GM18870 (cell line): Measurements from ENCODE around the gene ACSS1.
A peak's percentile ranks its signal among the peaks of the same experiment; 100 is the strongest.

Experiments used
- ATAC-seq: cut with Tn5 transposase; IDR thresholded peaks from one replicate; pipeline ENCODE4 v1.9.1; 2021; ENCODE audit warnings: moderate library complexity; ENCODE audit not compliant: unreplicated experiment

ACSS1 gene

DNA sequence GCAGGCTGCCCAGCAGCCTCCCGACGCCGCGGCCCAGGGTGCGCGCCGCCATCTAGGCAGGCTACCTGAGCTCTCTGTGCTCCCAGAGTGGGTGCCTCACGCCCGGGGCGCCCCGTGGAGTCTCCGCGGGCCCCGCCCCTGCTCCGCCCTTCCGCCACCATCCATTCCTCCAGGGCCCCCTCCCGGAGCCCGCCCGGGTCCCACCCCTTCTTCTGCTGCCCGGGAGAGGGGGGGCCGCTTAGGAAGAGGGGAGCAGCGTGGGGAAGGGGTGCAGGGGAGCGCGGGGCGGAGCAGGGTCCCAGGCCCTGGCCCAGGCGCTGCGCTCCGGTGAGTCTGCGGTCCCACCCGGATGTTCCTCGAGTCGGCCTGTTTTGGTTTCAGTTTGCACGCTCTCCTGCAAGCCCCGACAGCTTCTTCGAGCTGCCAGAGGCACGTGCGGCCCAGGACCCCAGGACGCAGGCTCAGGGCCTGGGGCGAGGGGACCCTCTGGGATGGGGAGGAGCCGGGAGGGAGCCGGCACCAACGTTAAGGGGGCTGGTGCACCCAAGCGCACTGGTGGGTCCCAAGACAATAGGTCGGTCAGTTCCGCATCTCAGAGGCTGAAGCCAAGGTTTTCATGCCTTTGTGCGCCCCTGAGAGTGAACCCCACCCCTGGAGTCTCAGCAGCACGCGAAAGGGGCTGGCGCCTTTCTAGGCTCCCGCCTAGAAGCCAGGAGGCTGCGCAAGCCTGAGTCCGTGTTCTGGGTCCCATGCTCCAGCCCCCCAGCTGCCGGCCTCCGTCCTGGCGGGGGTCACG lies at the start of gene ACSS1:
Gene ACSS1, minus strand, starts transcription at position 89 of the 796 bp plus-strand sequence. Its CDS starts 37 bp downstream, at position 52.
- ATAC-seq, result peak; percentile 49

DNA sequence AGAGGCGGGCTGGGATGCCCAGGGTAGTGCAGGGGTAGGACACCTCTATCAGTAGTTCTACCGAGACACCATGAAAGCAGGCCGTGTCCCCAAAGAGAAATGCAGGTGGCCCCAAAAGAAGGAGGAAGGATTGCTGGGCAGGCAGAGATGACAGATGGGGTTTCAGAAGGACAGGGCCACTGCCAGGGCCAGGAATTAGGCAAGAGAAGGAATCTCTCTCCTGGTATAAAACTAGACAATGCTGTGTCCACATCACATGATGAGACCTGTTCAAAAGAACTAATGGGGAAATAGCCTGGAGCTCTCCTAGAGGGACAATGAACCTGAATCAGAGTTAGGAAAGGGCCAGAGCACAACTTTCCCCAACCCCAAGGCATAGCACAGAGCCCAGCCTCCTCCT lies 45.6 kb upstream of the ACSS1 start:
- no peak for ATAC-seq

DNA sequence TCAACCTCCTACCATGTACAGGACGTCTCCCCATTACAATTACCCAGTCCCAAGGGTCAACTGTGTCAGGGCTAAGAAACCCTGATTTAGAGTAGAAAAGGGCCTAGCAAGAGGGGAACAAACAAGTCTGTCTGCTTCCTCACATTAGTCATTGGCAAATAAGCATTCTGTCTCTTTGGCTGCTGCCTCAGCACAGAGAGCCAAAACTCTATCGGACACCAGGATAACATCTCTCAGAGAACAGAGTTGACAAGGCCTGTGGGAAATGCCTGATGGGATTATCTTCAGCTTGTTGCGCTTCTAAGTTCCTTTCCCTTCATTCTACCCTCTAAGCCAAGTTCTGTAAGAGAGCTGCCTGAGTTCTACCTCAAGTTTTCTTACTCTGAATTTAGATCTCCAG lies 43.0 kb upstream of the ACSS1 start:
- no peak for ATAC-seq

DNA sequence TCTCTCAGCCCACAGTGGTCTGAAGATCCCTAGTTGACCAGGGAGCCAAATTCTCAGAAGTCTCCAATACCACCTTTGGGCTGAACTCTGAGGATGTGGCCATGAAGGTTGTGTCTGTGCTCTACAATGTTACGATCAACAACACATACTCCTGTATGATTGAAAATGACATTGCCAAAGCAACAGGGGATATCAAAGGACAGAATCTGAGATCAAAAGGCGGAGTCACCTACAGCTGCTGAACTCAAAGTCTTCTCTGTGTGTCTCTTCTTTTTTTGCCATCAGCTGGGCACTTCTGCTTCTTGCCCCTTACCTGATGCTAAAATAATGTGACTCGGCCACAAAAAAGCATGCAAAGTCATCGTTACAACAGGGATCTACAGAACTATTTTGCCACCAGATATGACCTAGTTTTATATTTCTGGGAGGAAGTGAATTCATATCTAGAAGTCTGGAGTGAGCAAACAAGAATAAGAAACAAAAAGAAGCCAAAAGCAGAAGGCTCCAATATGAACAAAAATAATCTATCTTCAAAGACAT lies 41.7 kb upstream of the ACSS1 start:
- no peak for ATAC-seq

DNA sequence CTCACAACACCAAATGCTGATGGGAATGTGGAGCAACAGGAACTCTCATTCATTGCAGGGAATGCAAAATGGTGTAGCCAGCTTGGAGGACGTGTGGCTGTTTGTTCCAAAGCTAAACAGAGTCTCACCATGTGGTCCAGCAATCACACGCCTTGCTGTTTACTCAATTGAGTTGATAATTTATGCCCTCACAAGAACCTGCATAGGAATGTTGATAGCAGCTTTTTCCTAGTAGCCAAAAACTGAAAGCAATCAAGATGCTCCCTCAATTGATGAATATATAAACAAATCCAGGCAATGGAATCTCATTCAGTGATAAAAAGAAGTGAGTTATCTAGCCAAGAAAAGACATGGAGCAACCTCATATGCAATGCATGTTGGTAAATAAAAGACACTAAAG lies 39.6 kb upstream of the ACSS1 start:
- ATAC-seq, result no peak

DNA sequence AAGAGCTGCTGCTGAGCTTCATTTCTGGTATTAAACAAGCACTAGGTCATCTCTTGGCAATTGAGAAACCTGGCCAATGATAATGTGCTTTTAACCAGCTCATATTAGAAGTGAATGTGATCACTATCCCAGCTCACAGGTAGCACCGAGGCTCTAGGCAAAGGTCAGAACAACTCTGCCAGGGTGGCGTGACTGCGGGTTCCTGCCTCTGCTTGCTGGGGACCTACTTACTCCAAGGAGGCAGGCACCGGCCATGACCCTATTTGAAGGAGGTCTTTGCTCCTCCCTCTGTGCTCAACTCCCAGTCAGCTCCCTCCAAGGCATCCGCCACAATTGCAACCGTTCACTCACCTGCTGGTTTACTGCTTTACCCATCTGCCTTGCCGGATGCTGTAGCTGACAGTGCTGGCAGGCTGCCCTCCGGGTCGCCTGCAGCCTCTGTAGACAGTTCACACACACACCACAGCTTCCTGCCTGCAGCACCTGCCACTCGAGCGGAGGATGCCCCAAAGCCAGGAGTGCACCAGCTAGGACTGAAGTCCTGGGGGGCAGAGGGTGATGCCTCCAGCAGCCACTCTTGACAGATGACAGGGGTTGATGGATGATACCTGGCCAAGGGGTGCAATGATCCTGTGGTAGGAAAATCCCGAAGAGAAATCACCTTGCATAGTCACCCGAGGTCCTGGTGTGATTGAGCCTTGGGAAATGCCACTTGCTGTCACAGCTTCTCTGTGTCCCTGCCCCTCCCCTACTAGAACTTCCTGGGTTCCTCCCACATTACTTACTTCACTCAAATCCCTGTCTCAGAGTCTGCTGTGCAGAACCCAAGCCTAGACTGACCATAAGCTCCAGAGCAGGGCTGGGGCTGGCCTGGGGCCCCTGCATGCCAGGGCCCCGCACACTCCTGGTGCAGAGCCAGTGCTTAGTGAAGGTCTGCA lies 32.8 kb upstream of the ACSS1 start:
- no peak for ATAC-seq

DNA sequence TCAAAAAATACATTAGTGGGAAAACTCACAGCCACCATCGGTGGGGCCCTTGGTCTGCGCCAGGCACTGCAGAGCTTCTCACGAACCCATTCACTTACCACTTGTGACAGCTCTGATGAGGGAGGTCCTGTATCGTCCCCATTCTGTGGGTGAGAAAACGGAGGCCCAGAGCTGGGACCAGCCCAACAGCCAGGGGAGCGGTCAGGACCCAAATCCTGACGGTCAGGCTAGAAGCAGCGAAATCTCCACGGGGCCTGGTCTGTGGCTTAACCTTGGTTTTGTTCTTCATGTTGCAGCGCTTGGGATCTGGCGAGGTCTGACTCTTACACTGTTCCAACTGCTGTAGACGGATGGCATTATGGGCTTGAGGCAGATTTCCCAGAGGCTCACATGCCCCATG lies 31.7 kb upstream of the ACSS1 start:
- no peak for ATAC-seq

DNA sequence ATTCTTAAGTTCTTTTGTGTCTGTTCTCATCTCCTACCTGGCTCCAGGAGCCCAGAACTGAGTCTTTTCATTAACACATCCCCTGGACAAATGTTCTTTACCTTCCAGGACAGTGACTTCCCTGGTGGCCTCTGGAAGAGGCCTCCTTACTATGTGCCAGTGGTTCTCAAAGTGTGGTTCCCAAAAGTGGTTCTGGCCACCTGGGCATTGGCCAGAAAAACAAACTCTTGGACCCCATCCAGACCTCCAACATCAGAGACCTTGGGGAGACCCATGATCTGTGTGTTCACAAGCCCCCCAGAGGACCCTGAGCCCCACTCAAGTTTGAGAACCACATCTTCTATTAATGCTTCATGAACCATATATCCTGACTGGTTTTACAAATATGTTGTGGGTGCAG lies 31.2 kb upstream of the ACSS1 start:
- ATAC-seq, result no peak

DNA sequence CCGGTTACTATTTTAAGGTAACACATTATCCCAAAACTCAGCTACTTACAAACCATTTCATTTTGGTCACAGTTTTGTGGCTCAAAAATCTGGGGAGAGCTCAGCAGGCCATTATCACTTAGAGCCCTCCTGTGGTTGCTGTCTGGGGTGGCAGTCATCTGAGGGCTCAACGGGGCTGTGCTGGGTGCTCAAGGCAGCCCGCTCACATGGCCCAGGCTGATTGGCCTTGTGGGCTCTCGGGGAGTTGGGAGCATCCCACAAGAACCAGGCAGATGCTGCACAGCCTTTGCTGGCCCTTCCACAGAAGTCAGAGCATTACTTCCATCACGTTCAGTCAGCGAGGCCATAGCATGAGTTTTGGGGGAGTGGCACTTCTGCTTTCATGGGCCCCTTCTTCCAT lies 30.3 kb upstream of the ACSS1 start:
- no peak for ATAC-seq

DNA sequence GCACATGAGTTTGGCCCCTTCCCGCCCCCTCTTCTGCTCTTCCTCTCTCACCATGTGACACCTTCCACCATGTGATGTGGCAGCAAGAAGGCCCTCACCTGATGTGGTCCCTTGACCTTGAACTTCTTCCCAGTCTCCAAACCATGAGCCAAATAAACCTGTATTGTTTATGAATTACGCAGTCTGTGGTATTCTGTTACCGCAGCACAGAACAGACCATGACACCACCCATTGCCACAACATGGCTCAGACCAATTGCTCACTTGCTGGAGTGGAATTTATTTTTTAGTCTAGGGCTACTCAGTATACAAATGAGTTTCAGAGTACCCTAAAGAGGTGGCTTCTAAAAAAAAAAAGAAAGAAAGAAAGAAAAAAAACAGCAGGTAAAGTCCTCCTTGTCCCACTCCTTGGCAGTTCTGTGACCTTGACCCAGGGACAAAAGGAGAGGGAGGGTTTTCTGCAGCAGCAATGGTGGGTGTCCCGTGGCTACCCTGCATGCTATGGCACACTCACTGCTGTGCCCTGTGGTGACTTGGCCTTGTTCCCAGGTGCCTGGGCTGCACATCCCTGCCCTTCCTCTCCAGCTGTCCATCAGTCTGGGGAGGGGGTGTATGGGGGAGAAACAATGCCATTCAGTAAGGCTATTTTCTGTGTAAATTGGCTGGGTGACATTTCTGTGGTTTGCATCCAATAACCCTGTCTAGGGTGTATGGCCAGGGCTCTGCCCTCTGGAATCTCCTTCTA lies 29.4 kb upstream of the ACSS1 start:
- ATAC-seq, result no peak

DNA sequence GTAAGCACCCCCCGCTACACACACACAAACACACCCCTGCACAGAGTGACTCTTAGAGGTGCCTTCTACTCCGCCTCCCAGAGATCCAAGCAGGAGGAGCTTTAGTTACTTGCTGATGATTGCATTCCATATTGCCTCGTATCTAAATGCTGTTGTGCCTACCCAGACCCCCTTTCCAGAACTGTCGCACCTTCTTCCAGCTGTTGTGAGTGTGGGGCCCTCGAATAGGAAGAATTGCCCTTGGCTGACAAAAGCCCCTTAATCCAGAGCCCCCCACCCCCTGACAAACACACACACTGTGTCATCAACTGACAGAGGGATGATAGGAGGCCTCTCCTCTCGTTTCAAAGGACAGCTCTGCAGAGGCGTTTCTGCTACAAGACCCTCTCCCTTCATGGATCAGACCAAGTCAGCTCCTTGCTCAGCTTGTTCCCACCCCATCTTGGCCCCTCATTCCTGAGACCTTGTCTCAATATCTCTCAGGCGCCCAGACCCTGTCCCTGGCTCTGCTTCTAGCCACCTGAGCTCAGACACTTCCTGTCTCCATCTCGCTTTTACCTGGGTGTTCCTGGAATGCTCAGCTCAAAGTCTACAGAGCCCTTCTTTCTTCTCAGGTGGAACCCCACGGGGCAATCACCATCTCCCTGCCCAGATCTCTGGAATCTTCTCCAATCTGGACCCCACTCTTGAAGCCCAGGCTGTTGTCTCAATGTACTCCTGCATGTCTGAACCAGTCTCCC lies 28.0 kb upstream of the ACSS1 start:
- ATAC-seq, result no peak

DNA sequence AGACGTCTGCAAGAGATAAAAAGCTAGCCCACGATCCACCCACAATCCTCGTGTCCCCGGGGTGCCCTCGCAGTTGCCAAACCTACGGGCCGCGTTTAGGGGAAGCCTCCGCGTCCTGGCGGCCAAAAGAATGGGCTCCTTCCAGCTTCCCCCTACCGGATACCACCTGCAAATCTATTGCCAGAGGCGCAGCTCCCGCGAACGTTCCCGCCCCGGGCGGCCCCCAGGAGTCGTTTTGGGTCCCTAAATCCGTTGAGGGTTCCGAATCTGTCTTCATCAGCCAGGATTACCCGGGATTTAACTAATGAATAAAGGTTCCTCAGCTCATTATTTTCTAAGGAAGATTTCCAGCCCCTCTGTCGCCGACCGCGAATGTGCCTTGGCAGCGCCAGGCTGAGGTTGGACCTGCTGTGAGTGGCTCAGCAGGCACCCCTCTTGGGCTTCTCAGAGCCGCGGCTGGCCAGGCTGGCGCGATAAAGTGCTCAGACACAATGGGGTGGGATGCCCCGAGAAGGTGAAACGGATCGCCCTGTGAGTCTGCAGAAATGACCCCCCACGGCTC lies 26.8 kb upstream of the ACSS1 start:
- ATAC-seq, result no peak

DNA sequence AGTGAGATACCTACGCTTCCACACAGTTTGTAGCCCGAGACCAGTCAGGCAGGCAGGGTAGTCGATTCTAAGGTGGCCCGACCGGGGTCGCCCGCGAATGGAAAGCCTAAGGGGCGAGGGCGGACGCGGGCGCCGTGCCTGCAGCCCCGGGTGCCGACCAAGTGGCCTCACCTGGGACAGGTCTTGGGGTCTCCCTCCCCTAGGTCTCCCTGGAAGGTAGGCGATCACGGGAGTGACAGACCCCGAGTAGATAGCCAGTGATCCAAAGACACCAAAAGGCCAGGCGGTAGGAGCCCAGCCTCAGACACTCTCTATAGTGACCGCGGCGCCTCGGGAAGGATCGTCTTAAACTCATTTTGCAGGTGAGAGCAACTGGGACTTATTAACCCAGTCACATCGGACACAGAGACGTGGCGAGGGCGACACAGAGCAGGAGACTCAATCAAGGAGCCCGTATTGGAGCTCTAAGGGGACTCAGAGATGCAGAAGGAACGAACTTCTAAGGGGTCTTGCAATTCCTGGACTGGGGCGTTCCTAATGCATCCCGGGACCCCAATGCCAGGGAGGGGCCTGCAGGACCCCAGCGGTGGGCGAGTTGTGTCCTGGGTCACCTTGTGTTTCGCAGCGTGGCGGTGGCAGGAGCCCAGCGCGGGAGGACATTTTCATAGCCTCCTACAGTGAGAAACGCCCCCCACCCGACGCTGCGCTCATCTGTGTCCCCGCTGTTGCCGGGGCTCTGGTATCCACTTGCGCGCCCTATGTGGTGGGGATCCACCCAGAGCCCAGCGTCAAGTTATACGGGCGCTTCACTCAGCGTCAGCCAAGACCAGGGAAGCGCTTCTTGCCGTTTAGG lies 26.1 kb upstream of the ACSS1 start:
- no peak for ATAC-seq

DNA sequence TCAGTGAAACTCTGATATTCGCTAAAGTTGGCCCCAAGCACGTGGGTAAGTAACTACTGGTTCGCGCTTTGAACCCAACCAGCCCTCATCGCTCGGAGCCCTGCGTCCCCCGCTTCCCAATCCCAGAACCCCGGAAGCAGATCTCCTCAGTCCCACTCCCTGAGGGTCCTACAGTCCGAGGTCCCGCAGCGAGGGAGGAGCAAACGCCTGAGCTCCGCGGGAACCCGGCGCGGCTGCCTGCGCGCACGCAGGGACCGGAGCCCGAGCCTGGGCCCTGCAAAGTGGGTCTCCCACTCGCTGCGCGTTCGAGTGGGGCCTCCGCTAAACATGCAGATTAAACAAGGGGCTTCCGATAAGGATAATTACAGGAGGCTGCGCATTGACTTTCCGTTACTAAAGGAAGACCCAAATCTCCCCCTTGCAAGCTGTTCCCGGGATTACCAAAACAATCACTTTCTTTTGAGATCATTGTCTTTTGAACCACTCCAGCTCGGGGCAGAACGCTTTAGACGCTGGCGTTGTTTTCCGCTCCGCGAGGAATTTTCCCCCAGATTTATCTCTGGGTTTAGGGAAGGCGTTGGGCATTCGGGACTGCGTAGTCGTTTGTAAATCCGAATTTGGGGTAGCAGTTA lies 25.3 kb upstream of the ACSS1 start:
- no peak for ATAC-seq

DNA sequence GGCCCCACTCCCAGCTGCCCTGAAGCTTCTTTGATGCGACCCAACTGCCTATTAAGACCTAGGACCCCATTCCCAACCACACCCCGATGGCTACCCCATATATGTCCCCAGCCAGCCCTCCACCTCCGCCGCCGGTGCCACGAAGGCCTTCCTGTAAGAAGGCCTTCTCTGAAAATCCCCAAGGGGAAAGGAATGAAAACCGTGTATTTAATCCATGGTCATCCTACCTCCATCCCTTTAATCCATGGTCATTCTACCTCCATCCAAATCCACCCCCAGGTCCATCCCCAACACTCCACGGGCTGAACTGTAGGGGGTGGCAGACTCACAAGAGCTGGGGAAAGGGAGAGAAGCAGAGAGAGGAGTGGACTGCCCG lies 24.5 kb upstream of the ACSS1 start:
- ATAC-seq, result no peak

DNA sequence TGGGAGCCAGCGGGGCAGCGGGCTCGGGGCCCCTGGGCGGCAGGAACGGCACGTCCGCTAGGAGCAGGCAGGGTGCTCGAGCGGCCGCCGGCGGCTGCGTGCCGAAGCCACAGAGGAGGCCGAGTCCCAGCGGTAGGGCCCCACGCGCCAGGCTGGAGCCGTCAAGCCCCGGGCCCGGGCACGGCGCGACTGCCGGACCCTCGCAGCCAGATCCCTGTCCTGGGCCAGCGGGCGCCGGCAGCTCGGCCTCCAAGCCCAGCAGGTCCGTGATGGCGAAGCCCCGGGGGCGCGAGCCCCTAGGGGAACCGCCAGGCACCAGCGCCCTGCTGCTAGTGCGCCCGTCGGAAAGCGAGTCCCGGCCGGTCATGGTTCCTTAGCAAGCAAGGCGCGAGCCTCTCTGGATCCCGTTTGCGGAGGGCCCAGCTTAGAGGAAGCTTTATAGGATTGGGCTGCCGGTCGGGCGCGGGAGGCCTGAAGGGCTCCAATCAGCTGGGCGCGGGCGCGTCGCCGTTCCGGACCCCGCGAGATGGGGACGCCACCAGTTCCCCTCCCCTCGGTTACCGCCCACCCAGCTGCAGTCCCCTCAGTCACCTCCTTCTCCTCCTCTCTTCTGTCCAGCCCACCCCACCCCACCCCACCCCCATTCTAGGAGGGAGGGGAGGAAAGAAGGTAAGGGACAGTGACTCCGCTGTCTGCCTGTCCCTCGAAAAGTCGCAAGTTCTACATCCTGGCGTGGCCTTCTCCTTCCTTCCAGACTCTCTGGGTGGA lies 24.0 kb upstream of the ACSS1 start, which contains the start of gene VSX1:
Gene VSX1, minus strand, starts transcription at position 412 of the 768 bp plus-strand sequence. Its CDS starts 45 bp downstream, at position 367.
- ATAC-seq, result no peak

DNA sequence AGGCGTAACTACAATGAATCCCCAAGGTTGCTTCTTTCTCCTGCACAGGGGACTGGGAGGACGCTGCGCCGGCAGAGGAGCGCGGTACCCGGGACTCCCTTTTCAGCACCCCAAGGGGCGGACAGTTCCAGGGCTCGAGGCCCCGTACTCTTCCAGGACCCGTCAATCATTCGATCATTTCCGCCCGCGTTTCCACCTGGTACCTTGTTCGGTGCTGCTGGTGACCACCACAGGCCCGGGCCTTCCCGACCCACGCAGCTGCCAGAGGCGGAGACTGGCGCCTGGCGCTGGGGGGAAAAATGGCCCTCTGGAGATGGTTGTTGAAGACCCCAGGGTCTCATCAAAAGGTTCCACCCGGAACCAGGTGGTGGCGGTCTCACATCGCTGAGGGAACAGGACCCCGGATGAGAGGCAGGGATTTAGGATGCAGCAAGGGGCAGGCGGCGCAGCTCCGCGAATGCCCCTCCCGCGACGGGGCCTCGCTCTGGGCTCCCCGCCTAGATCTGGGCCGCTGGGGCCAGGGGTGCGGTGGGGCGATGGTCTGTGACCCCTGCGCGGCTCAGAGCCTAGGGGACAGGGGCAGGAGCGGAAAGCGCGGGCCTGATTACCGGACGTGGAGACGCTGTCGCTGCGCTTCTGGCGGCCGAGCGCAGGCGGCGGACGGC lies 23.3 kb upstream of the ACSS1 start:
- no peak for ATAC-seq
